GM20431 (cell line): ENCODE results near the gene UNC93A.
"Not testable (repeated sequence)": the region's sequence is repeated elsewhere in the genome, so short reads cannot be mapped to it uniquely, and the experiment has no call there.

ENCODE experiments used
- in situ Hi-C: fragments of 300-500 bp; cut with MseI, MboI; formaldehyde crosslinking; loops from one replicate; pipeline ENCODE4 v1.15.0; 2020; ENCODE audit warnings: low sequenced_read_pairs; ENCODE audit not compliant: unreplicated experiment

The UNC93A gene

DNA sequence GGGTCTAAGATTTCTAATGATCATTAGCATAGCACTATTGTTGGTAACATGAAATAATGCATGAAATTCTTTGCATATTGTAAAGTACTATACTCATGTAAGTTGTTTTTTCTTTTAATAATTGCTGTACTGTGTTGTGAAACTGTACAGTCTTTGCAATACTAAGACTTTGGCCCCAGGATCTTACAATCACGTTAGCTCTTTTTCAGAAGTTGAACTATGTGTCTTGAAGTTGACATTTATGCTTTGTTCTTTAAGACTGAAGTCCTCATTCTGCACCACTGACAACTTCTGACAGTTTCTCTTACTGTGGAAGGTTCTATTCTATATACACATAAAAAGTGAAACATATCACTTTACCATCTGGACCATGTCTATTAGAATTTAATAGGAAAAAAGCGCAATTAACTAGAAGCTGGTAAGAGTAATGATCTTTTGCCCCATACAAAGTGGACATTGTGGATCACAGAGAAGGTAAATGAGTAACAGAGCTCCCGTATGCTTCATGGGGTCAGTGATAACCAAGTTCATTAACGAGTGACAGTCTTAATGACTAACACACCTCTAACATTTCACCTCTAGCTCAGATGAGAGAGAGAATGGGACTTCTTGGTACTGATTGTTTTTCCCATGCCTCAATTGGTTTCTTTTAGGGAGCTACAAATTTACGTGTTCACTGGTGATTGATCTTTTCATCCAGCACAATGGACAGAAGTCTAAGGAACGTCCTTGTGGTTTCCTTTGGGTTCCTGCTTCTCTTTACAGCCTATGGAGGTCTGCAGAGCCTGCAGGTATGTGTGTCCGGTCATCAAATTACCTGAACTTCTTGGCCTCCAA, at the start of gene UNC93A:
Gene UNC93A (plus strand): TSS at position 530 of the 837 bp plus-strand sequence. CDS start 175 bp downstream, at position 705.
- in situ Hi-C loops: no loop called here

- in situ Hi-C loops: not testable (repeated sequence)
These were observed 49.6 kb upstream of the UNC93A start for GRCh38 chr6:167241321-167242134.

- in situ Hi-C loops: not testable (repeated sequence)
These were observed 49.0 kb upstream of the UNC93A start for GRCh38 chr6:167242135-167242506.

DNA sequence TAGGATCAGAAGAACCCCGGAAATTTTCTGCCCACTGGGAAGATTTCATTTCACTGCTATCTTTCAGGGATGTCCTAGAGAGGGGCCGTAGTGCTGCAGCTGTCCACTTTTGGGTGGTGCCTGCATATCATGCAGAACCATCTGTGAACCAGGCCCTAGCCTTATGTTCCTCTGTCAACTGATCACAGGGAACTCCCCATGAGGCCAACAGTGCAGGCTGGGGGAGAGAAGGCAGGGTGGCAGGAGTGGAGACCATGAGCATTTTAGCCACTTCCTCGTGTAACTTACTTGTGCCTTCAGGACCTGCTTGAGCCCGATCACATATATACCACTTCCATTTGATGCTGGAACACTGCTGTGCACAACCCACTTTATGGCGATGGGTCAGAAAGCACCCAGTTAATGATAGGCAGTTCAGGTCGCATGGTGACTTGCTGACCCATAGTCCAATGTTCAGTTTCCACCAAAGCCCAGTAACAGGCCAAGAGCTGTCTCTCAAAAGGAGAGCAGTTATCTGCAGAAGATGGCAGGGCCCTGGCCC, 48.5 kb upstream of the UNC93A start:
- in situ Hi-C loops: not testable (repeated sequence)

- in situ Hi-C loops: no loop called here
These were observed 46.8 kb upstream of the UNC93A start for GRCh38 chr6:167244064-167244960.

GRCh38 chr6:167244991-167245390, 46.1 kb upstream of the UNC93A start:
- in situ Hi-C loops: no loop called here

DNA sequence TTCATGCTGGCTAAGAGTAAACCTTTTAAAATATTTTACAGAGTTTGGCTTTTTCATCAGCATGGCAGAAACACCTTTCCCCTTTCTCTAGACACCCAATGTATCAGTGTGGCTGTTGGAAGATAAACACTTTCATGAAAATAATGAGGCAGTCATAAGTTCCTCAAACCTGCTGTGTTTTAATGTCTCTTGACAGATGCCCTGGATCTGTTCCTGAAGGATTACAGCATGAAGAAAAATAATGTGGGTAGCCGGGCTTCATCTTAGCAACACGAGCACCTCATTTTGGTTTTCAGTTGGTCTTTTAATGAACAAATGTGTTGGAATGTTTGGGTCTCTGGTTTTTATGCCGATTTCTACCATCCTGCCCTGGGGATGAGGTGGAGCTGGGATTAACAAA, 45.5 kb upstream of the UNC93A start:
- in situ Hi-C loops: no loop called here

DNA sequence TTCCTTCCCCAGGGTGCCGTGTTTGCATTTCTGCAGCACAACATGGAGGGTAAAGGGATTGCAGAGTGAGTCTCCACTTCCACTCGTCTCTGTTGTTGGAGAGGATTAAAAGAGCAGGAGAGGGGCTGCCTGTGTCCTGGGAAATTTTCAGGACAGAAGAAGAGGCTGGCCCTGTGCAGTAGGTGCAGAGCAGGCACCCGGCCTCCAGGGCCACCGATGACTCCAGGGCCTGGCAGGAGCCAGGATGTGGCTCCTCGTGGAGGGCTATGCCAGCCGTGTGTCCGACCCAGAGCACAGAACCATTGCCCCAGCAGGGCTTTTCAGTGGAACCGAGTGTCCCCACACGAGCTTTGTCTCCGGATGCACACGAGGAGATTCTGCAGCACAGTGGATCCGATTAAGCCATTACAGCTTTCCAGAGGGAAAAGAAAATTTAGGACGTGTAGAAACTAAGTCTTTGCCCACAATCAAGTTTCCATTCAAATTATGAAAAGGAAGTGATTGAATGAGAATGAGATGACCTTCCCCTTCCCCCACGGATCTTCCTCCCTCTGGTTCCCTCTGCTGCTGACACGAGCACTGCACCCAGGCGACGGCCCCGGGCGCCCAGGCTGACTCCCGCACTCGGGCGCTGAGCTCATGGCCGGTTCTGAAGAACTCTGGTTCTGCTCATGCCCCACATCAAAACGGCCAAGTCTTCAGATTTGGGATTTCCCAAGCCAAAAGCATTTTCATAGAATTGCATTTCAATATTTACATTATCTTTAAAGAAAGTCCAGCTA, 43.1 kb upstream of the UNC93A start:
- in situ Hi-C loops: no loop called here

GRCh38 chr6:167248878-167249455, 42.1 kb upstream of the UNC93A start:
- in situ Hi-C loops: not testable (repeated sequence)

DNA sequence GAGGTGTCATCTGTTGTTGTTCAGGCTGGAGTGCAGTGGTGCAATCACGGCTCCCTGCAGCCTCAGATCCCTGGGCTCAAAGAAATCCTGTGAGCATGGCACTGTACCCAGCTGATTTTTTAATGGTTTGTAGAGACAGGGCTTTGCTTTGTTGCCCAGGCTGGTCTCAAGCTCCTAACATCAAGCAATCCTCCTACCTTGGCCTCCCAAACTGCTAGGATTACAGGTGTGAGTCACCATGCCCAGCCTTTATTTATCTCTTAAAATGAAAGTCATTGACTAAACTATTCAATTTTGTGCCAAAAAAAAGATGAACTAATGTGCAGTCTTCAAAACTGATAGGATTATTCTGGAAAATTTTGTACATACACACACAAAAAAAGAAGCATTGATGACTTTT, 38.8 kb upstream of the UNC93A start:
- in situ Hi-C loops: no loop called here

DNA sequence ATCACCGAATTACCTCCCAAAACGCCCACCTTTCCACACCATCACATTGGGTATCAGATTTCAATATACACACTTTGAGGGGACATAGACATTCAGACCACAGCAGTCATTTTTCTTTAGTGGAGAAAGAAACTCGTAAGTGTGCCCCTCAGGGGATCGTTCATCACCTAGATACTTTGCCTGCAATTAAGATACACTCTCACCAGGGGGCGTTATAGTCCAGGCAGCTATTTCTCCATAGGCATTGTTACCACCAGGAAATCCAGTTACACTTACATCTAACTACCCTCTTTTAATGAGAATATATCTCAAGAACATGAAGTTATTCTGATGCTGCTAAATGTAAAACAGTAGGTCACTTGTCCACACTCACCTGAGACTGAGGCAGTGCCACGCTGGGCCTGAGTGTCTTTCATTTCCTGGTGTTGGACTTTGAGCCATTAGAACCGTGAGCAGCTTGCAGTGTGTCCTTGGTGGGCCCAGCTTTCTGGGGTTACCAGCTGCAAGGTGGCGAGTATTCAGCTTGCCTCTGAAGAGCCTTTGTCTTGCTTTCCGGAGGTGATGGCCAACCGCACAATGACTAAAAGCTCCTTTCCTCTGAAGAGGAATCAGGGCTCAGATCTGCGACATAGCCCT, 35.1 kb upstream of the UNC93A start:
- in situ Hi-C loops: no loop called here

DNA sequence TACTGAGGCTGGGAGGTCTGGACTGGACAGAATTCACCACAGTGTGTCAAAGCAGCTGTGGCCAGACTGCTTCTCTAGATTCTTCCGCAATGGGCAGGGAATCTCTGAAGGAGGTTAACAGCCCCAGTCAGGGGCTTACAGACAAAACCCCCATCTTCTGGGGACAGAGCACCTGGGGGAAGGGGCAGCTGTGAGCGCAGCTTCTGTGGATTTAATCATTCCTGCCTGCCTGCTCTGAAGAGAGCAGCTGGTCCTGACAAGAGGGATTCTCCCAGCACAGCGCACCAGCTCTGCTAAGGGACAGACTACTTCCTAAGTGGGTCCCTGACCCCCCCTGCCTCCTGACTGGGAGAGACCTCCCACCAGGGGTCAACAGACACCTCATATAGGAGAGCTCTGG, 32.5 kb upstream of the UNC93A start:
- in situ Hi-C loops: no loop called here

DNA sequence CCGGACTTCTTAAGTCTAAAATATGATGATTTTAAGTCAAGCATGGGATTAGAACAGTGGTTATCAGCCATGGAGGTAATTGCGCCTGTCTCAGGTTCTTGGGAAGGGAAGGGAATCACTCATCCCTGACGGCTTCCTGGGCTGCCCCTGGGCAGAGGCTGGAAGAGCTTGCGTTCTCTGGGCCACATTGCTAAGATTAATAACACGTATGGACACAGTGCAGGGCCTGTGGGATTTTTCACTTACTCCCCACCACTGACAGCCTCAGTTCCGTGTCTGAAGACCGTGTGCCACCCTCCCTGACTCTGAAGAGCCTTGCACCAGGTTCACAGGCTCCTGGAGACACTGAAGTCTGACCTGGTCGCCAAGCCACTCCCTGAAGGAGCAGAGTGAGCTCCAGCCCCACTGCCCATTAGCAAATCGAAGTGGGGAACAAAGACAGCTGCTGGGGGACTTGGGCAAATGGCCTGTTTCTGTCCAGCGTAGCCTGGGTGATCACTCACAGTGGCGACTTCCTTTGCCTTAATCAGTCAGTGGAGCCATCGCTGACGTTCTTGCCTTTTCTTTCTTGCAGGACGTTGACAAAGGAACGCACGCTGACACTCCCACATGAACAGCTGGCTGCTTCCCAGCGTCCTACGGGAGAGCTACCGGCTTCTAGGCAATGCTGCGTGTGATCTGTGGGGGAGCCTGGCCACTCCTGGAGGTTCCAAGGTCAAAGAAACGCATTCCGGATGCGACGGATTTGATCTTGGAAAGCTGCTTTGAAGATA, 24.9 kb upstream of the UNC93A start:
- in situ Hi-C loops: not testable (repeated sequence)

DNA sequence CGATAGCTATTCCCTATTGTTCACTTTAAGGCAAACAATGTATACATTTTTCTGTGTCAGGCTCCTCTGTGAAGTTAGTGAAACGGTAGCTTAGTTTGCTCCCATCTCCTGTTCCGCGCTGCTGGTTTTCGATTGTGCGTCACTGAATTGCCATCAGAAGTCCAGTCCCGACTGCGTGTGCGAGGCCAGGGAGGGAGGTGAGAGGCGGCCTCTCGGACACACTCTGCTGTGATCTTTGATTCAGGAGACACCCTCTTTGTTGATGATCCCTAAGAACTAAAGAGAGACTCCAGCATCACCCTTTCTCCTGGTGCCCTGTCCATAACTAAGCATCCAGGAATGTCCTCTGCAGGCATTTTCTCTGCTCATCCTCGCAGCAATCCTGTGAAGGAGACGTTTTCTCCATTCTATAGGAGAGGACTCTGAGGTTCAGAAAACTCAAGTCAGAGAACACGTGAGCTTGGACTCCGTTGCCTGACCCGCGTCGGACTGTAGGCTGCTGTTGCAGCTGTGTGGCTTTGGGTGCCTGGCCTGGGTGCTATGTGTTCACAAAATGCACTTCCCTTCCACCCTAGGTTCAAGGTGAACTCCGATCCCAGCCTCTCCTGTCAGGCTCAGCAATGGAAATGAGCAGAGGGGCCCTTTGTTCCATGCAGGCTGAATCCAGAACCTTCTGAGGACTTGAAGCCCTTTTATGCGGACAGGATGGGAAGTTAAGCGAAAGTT, 24.1 kb upstream of the UNC93A start:
- in situ Hi-C loops: no loop called here

DNA sequence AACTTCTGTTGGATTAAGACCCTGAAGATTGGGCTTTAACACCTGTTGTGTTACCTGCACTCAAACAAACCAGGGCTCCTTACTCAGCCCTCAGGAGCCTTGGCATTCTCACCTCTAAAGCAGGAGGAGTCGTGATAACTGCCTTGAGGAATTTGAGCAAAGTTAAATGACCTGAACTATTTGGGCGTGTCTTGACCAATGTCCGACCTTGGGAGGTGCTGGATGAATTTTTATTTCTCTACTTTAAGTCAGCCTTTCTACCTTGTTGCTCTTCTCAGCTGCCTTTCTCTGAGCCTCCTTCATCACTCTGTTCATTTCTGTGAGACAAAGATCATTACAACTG, 23.6 kb upstream of the UNC93A start:
- in situ Hi-C loops: not testable (repeated sequence)

GRCh38 chr6:167267921-167268401, 23.2 kb upstream of the UNC93A start:
- in situ Hi-C loops: no loop called here

DNA sequence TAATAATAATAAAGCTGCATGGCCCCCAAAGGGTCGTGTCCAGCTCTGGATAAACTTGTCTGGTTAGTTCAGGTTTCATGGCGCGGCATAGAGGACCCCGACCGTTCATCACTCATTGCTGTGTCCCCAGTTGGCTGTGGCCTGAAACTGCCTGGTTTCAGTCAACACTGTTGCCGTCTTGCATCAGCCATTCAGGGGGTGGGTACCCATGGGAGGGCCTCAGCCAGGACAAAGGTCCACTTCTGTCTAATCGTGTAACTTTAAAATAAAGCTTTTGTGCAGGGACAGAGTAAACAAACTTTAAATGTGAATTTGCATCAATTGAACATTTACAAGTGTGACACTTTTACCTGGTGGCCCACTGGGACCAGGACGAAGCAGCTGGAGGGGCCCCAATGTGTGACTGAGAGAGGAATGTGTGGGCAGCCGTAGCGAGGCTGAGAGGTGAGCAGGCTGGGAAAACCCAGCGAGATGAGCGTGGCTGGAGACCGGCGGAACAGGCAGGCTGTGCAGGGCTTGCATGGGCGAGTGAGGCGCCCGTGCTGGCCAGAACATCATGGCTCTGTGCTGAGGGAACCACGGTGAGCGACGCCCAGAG, 22.3 kb upstream of the UNC93A start:
- in situ Hi-C loops: no loop called here
